ENCODE data around the gene PALS2. TPM values are rescaled to one million over a fixed set of nuclear protein-coding genes. Genes with fewer than 3 reads are reported as not detected.

PALS2 gene
- total and polyA plus RNA-seq, 9 of the 15 experiments (the other 6 are each of a cell fraction or from before 2014, with no cell fraction given): 5.9 to 35.0 (median 17.7) TPM

DNA sequence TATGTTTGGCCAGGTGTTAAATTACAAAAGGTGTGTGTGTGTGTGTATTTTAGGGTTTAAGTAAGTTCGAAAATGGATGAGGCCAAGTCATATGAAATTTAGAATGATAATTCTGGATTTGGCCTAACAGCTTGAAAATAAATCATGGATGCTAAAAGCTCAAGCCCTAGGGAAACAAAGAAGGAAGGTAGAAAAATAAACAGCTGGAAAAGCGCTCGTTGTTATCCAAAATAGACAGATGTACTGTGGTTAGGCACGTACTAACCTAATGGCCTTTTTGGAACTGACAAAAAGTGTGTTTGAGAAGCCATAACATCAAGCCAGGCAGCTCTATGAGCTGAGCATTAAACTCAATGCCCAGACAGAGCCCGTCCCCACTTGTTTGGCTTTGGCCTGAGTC is 17.5 kb upstream of the PALS2 start:
- no peak for ATAC-seq
- no TSS peak for BruUV-seq (replicated peaks)
- Histone ChIP-seq H3K9ac (ENCODE audit: insufficient read depth in 1 of 2, low read depth in 2 of 2, low read length in 2 of 2) (no peak overlapping the region), H3K9me3 (replicated peaks; ENCODE audit: control insufficient read depth, insufficient read depth, low read depth, low read length) (no peaks in the 10 kb centered on the region), H3K79me2 (ENCODE audit: control insufficient read depth, insufficient read depth, low read length) (no peaks in the 10 kb centered on the region), H3K4me3 (no peak overlapping the region), H3K36me3 (ENCODE audit: control insufficient read depth, insufficient read depth, low read length) (no peaks in the 10 kb centered on the region), H4K20me1 (replicated peaks; ENCODE audit: control insufficient read depth, insufficient read depth, low read length) (no peaks in the 10 kb centered on the region), H3K27me3 (ENCODE audit: control insufficient read depth in 2 of 2, insufficient read depth in 2 of 2, low read length in 2 of 2) (peaks cover 3 to 15% of the 10 kb centered on the region in 2 experiments; a peak in 3 of 5 replicates), H2AFZ (ENCODE audit: low read depth, low read length) (no peak overlapping the region), H3K4me1 (replicated peaks in 1 of 2; ENCODE audit: control insufficient read depth in 2 of 2, insufficient read depth in 2 of 2, low read length in 2 of 2) (no peaks in the 10 kb centered on the region), H3K9me1 (ENCODE audit: control insufficient read depth, insufficient read depth, low read length) (no peaks in the 10 kb centered on the region), H3K27ac (ENCODE audit: extremely low read depth, low read depth, low read length) (no peak overlapping the region), H3K4me2 (ENCODE audit: insufficient read depth, low read length) (no peak overlapping the region)
- FAIRE-seq: no peak
- in situ Hi-C loops (cut with MboI) (no loop called here), intact Hi-C loops (cut with micrococcal nuclease) (no loop called here)
- CTCF ChIA-PET (ENCODE audit: low intra/inter-chr PET ratio): no interaction called here
- DNase-seq (ENCODE audit: extremely low read depth in 1 of 4, low spot score in 3 of 4): no peak
- TF ChIP-seq ETV1 (tag; conservative IDR thresholded peaks at IDR 0.05; ENCODE audit: low read depth) (no peak), LCOR (CRISPR knock-in tag; IDR thresholded peaks at IDR 0.05) (no peak), FOXK2 (conservative IDR thresholded peaks at IDR 0.05 in 1 of 2, IDR thresholded peaks at IDR 0.05 in 1 of 2; ENCODE audit: low read depth in 2 of 2) (no peak), DMBX1 (CRISPR knock-in tag; IDR thresholded peaks at IDR 0.05; ENCODE audit: borderline replicate concordance) (no peak), ZNF184 (CRISPR knock-in tag; IDR thresholded peaks at IDR 0.05) (no peak)
- WGBS (ENCODE audit: insufficient coverage, low coverage, missing lambda C conversion rate): 0% methylated on average over 5 of the region's 5 CpGs
- POLR2A ChIA-PET: no interaction called here

DNA sequence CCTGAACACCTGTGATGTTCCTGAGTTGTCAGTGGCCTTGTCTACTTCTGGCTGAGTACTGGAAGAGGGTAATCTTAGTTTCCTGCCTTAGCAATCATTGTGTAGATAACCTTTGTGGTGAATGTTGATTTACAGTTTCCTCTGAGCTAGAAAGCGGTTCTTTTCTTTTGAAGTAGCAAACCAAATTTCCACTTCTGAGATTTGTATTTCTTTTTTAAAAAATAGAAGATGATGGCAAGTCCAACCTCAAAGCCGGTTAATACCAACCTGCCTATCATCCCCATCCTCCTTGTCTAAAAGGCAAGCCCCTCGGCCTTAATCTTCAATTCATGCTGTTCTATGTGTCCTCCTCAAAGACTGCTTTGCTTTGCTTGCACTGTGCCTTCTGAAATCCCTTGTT is 12.5 kb upstream of the PALS2 start:
- no peak overlapping the region for H2AFZ ChIP-seq (ENCODE audit: low read depth, low read length)
- no peaks in the 10 kb centered on the region for H3K4me1 ChIP-seq (replicated peaks in 1 of 2; ENCODE audit: control insufficient read depth in 2 of 2, insufficient read depth in 2 of 2, low read length in 2 of 2)
- no peaks in the 10 kb centered on the region for H4K20me1 ChIP-seq (replicated peaks; ENCODE audit: control insufficient read depth, insufficient read depth, low read length)
- H3K36me3 ChIP-seq (ENCODE audit: control insufficient read depth, insufficient read depth, low read length): no peaks in the 10 kb centered on the region
- ATAC-seq (no peak), DNase-seq (ENCODE audit: extremely low read depth in 1 of 4, low spot score in 3 of 4) (no peak), FAIRE-seq (no peak)
- no peaks in the 10 kb centered on the region for H3K79me2 ChIP-seq (ENCODE audit: control insufficient read depth, insufficient read depth, low read length)
- H3K9ac ChIP-seq (ENCODE audit: insufficient read depth in 1 of 2, low read depth in 2 of 2, low read length in 2 of 2): no peak overlapping the region
- BruUV-seq (replicated peaks): no TSS peak
- ChIA-PET CTCF (ENCODE audit: low intra/inter-chr PET ratio) (no interaction called here), POLR2A (no interaction called here)
- no peak overlapping the region for H3K4me2 ChIP-seq (ENCODE audit: insufficient read depth, low read length)
- in situ Hi-C loops (cut with MboI): no loop called here
- TF ChIP-seq ZBTB9 (CRISPR knock-in tag; IDR thresholded peaks at IDR 0.05): no peak
- no peak overlapping the region for H3K4me3 ChIP-seq
- H3K9me3 ChIP-seq (replicated peaks; ENCODE audit: control insufficient read depth, insufficient read depth, low read depth, low read length): no peaks in the 10 kb centered on the region
- H3K27me3 ChIP-seq (ENCODE audit: control insufficient read depth in 2 of 2, insufficient read depth in 2 of 2, low read length in 2 of 2): peaks cover 5% of the 10 kb centered on the region in 2 experiments; a peak in 3 of 5 replicates
- no peaks in the 10 kb centered on the region for H3K9me1 ChIP-seq (ENCODE audit: control insufficient read depth, insufficient read depth, low read length)
- WGBS (ENCODE audit: insufficient coverage, low coverage, missing lambda C conversion rate): 0% methylated on average over 3 of the region's 3 CpGs
- intact Hi-C loops (cut with micrococcal nuclease): no loop called here
- no peak overlapping the region for H3K27ac ChIP-seq (ENCODE audit: extremely low read depth, low read depth, low read length)
